Measurements from ENCODE around the gene OSBPL9.
"Not testable (repeated sequence)": the region's sequence is repeated elsewhere in the genome, so short reads cannot be mapped to it uniquely, and the experiment has no call there.

OSBPL9 gene

GRCh38 chr1:51690285-51690961, 73.5 kb downstream of the OSBPL9 start:
- no peak overlapping the region for H3K4me3 ChIP-seq (ENCODE audit: low read length)
- peak; percentile 63 for DNase-seq (ENCODE audit: low read depth)
- no peak for TF ChIP-seq CTCF (conservative IDR thresholded peaks at IDR 0.05; ENCODE audit: low read length)

- DNase-seq (ENCODE audit: low read depth): no peak
- no peak for TF ChIP-seq CTCF (conservative IDR thresholded peaks at IDR 0.05; ENCODE audit: low read length)
- H3K4me3 ChIP-seq (ENCODE audit: low read length): no peak overlapping the region
These were observed 75.0 kb downstream of the OSBPL9 start for GRCh38 chr1:51691920-51692319.

GRCh38 chr1:51693419-51694155, 76.7 kb downstream of the OSBPL9 start:
- no peak for TF ChIP-seq CTCF (conservative IDR thresholded peaks at IDR 0.05; ENCODE audit: low read length)
- H3K4me3 ChIP-seq (ENCODE audit: low read length): no peak overlapping the region
- peak; percentile 43 for DNase-seq (ENCODE audit: low read depth)

DNA sequence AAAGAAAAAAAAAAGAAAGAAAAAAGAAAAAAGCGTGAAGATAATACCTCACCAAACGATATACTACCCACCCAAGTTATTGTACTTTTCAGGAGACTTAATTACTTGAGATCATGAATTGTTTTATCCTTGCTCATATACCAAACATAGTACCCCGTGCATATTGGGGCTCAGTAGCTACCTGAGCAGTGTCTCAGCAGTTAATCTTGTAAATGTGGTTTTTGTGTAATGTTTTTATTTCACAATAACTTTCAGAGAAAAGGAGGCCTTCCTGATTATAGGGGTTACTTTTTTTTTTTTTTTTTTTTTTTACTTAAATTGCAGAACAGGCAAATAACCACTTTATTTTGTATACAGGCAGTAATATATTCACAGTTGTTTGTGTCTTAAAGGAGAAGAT, 80.3 kb downstream of the OSBPL9 start:
- no peak for TF ChIP-seq CTCF (conservative IDR thresholded peaks at IDR 0.05; ENCODE audit: low read length)
- peak; percentile 7 for DNase-seq (ENCODE audit: low read depth)
- H3K4me3 ChIP-seq (ENCODE audit: low read length): no peak overlapping the region

DNA sequence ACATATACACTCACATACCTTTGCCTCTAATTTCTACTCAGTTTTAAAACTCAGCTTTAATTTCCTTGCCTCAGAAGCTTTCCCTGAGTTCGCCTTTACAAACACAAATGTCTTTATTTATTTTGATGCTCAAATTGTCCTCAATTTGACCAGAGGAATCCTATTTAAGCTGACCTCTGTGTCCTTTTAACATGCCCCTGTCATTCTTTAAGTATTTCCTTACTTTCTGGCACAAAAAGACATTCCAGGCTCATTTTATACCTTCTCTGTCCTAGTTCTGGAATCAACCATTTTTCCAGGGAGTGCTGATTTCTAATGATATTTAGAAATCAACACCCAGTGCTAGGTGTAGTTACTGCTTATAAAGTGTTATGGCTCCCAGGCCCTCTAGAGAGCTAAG, 82.5 kb downstream of the OSBPL9 start:
- no peak for TF ChIP-seq CTCF (conservative IDR thresholded peaks at IDR 0.05; ENCODE audit: low read length)
- DNase-seq (ENCODE audit: low read depth): peak; percentile 14
- H3K4me3 ChIP-seq (ENCODE audit: low read length): no peak overlapping the region

GRCh38 chr1:51701782-51702181, 84.9 kb downstream of the OSBPL9 start:
- H3K4me3 ChIP-seq (ENCODE audit: low read length); DNase-seq (ENCODE audit: low read depth): not testable (repeated sequence)

GRCh38 chr1:51702220-51702619, 85.3 kb downstream of the OSBPL9 start:
- DNase-seq (ENCODE audit: low read depth); H3K4me3 ChIP-seq (ENCODE audit: low read length): not testable (repeated sequence)

GRCh38 chr1:51705035-51705434, 88.1 kb downstream of the OSBPL9 start:
- TF ChIP-seq CTCF (conservative IDR thresholded peaks at IDR 0.05; ENCODE audit: low read length): no peak
- H3K4me3 ChIP-seq (ENCODE audit: low read length): no peak overlapping the region
- DNase-seq (ENCODE audit: low read depth): no peak

All from AG10803 (cell line).